A549 (cell line): Measurements from ENCODE around the gene KDM3A.

Source experiments
- CBX2 ChIP-seq: fragments of 200-600 bp; sonication (generic); IDR thresholded peaks from 2 replicates; pipeline ENCODE4 v1.6.1; 2016; ENCODE audit warnings: low read depth, mild to moderate bottlenecking, borderline replicate concordance
- EP300 ChIP-seq, 2 experiments: fragments of >200 bp; sonication (Bioruptor Twin); formaldehyde crosslinking; IDR thresholded peaks; 2 replicates in 1 of 2; 3 replicates in 1 of 2; pipeline ENCODE4 v1.6.1; 2016 to 2017
- MAFK ChIP-seq: fragments of 450-650 bp; IDR thresholded peaks from 2 replicates; pipeline ENCODE4 v1.6.1; 2014; ENCODE audit not compliant: partially characterized antibody
- POLR2A ChIP-seq: IDR thresholded peaks from 2 replicates; pipeline ENCODE4 v1.6.1; 2012; ENCODE audit warnings: mild to moderate bottlenecking, low read length
- SMC3 ChIP-seq: fragments of >200 bp; sonication (Bioruptor Twin); formaldehyde crosslinking; IDR thresholded peaks from 3 replicates; pipeline ENCODE4 v1.6.1; 2018; ENCODE audit warnings: inconsistent platforms
- TF ChIP-seq, protein P1 (sequence below): fragments of >200 bp; sonication (Bioruptor Twin); formaldehyde crosslinking; IDR thresholded peaks from 3 replicates; pipeline ENCODE4 v1.5.1; 2016

DNA sequence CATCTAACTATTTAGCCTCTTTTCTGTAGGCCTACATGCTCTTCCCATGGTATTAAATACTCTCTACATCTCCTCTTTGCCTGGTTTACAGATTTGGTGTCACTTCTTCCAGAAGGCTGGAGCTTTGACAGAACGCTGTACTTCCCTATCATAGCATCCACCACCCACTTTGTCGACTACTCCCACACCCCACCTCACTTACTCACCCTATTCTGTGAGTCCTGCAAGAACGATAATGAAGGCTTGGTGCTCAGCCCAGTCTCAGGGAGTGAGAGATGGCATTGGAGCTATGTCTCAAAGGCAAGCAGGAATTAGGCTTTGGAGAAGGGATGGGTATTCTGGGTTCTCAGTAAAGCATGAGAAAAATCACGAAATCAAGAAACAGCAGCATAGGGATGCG, 20.3 kb upstream of the KDM3A start:
- TF ChIP-seq EP300 (IDR thresholded peaks at IDR 0.05), result no peak
- TF ChIP-seq, protein P1, sequence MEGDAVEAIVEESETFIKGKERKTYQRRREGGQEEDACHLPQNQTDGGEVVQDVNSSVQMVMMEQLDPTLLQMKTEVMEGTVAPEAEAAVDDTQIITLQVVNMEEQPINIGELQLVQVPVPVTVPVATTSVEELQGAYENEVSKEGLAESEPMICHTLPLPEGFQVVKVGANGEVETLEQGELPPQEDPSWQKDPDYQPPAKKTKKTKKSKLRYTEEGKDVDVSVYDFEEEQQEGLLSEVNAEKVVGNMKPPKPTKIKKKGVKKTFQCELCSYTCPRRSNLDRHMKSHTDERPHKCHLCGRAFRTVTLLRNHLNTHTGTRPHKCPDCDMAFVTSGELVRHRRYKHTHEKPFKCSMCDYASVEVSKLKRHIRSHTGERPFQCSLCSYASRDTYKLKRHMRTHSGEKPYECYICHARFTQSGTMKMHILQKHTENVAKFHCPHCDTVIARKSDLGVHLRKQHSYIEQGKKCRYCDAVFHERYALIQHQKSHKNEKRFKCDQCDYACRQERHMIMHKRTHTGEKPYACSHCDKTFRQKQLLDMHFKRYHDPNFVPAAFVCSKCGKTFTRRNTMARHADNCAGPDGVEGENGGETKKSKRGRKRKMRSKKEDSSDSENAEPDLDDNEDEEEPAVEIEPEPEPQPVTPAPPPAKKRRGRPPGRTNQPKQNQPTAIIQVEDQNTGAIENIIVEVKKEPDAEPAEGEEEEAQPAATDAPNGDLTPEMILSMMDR, result no peak
- TF ChIP-seq MAFK, result no peak
- no peak for TF ChIP-seq POLR2A
- no peak for TF ChIP-seq SMC3
- no peak for TF ChIP-seq CBX2
